Measurements from ENCODE around the gene PKDCC. TPM values are rescaled to one million over a fixed set of nuclear protein-coding genes. Genes with fewer than 3 reads are reported as not detected.

PKDCC gene
- total RNA-seq, 2 donors from 2014 or later, result 11.1 to 61.4 TPM

- Histone ChIP-seq H3K4me1 (replicated peaks) (no peaks in the 10 kb centered on the region), H3K27ac (no peak overlapping the region), H3K9me3 (no peaks in the 10 kb centered on the region), H3K4me3 (no peak overlapping the region), H3K36me3 (no peaks in the 10 kb centered on the region), H3K27me3 (replicated peaks; ENCODE audit: insufficient read depth) (no peaks in the 10 kb centered on the region)
- WGBS, result 59% methylated on average over 7 of the region's 7 CpGs
- TF ChIP-seq POLR2AphosphoS5 (IDR thresholded peaks at IDR 0.05), result no peak
- no peak for TF ChIP-seq POLR2A (IDR thresholded peaks at IDR 0.05)
- DNase-seq (ENCODE audit: low spot score), result no peak
- intact Hi-C loops (cut with DNase I), result no loop called here
Measured at GRCh38 chr2:42036413-42036812, 11.4 kb upstream of the PKDCC start.

- DNase-seq (ENCODE audit: low spot score), result no peak
- Histone ChIP-seq H3K27me3 (replicated peaks; ENCODE audit: insufficient read depth) (no peaks in the 10 kb centered on the region), H3K27ac (no peak overlapping the region), H3K4me1 (replicated peaks) (no peaks in the 10 kb centered on the region), H3K4me3 (no peak overlapping the region), H3K9me3 (no peaks in the 10 kb centered on the region), H3K36me3 (no peaks in the 10 kb centered on the region)
- intact Hi-C loops (cut with DNase I), result no loop called here
- WGBS, result 91% methylated on average over 8 of the region's 8 CpGs
- TF ChIP-seq POLR2AphosphoS5 (IDR thresholded peaks at IDR 0.05) (no peak), POLR2A (IDR thresholded peaks at IDR 0.05) (no peak), CTCF (IDR thresholded peaks at IDR 0.05) (no peak)
Measured at GRCh38 chr2:42036940-42037339, 10.9 kb upstream of the PKDCC start.

- H3K27me3 ChIP-seq (replicated peaks; ENCODE audit: insufficient read depth), result no peaks in the 10 kb centered on the region
- no peak overlapping the region for H3K4me3 ChIP-seq
- no peaks in the 10 kb centered on the region for H3K9me3 ChIP-seq
- no peaks in the 10 kb centered on the region for H3K4me1 ChIP-seq (replicated peaks)
- no peak for TF ChIP-seq CTCF (IDR thresholded peaks at IDR 0.05)
- TF ChIP-seq POLR2AphosphoS5 (IDR thresholded peaks at IDR 0.05), result no peak
- TF ChIP-seq POLR2A (IDR thresholded peaks at IDR 0.05), result no peak
- no peak for DNase-seq (ENCODE audit: low spot score)
- 65% methylated on average over 9 of the region's 9 CpGs for WGBS
- intact Hi-C loops (cut with DNase I), result loop anchor here (10.0 kb wide), 2 partner anchors 76 to 106 kb away; no protein-coding TSS in a partner anchor
- H3K36me3 ChIP-seq, result no peaks in the 10 kb centered on the region
- no peak overlapping the region for H3K27ac ChIP-seq
Measured at GRCh38 chr2:42040643-42041278, 7.1 kb upstream of the PKDCC start.

- Histone ChIP-seq H3K4me3 (no peak overlapping the region), H3K9me3 (no peaks in the 10 kb centered on the region), H3K27ac (no peak overlapping the region), H3K36me3 (no peaks in the 10 kb centered on the region), H3K27me3 (replicated peaks; ENCODE audit: insufficient read depth) (no peaks in the 10 kb centered on the region), H3K4me1 (replicated peaks) (no peaks in the 10 kb centered on the region)
- 81% methylated on average over 7 of the region's 7 CpGs for WGBS
- TF ChIP-seq CTCF (IDR thresholded peaks at IDR 0.05), result no peak
- no peak for TF ChIP-seq POLR2AphosphoS5 (IDR thresholded peaks at IDR 0.05)
- no peak for TF ChIP-seq POLR2A (IDR thresholded peaks at IDR 0.05)
- intact Hi-C loops (cut with DNase I), result loop anchor here (10.0 kb wide), 2 partner anchors 77 to 107 kb away; no protein-coding TSS in a partner anchor
- DNase-seq (ENCODE audit: low spot score), result no peak
Measured at GRCh38 chr2:42041377-42042127, 6.3 kb upstream of the PKDCC start.

- no peak for DNase-seq (ENCODE audit: low spot score)
- intact Hi-C loops (cut with DNase I), result loop anchor here (10.0 kb wide), 2 partner anchors 78 to 108 kb away; no protein-coding TSS in a partner anchor
Measured at GRCh38 chr2:42042631-42043355, 5.0 kb upstream of the PKDCC start.

More at GRCh38 chr2:42042631-42043355, 5.0 kb upstream of the PKDCC start:
- Histone ChIP-seq H3K4me3 (no peak overlapping the region), H3K27ac (no peak overlapping the region), H3K4me1 (replicated peaks) (no peaks in the 10 kb centered on the region), H3K36me3 (no peaks in the 10 kb centered on the region), H3K27me3 (replicated peaks; ENCODE audit: insufficient read depth) (no peaks in the 10 kb centered on the region), H3K9me3 (no peaks in the 10 kb centered on the region)
- WGBS, result 85% methylated on average over 11 of the region's 11 CpGs
- TF ChIP-seq POLR2A (IDR thresholded peaks at IDR 0.05) (no peak), POLR2AphosphoS5 (IDR thresholded peaks at IDR 0.05) (no peak)
